Peyer's patch (tissue), 4 donors: ENCODE results near the gene NEUROD6.

Experiments
- CTCF ChIP-seq, 6 experiments: fragments of 450-650 bp in 4 of 6; fragments of 200-600 bp in 2 of 6; sonication (generic) in 1 of 6; IDR thresholded peaks; one replicate each; pipeline ENCODE4 v1.5.1; 2017 to 2019; ENCODE audit warnings: antibody characterized with exemption in 6 of 6, mild to moderate bottlenecking in 3 of 6, moderate library complexity in 1 of 6
- POLR2A ChIP-seq, 2 donors: fragments of 450-650 bp; IDR thresholded peaks; one replicate each; pipeline ENCODE4 v1.5.1; 2017; ENCODE audit warnings: antibody characterized with exemption in 2 of 2, mild to moderate bottlenecking in 2 of 2, moderate library complexity in 2 of 2

DNA sequence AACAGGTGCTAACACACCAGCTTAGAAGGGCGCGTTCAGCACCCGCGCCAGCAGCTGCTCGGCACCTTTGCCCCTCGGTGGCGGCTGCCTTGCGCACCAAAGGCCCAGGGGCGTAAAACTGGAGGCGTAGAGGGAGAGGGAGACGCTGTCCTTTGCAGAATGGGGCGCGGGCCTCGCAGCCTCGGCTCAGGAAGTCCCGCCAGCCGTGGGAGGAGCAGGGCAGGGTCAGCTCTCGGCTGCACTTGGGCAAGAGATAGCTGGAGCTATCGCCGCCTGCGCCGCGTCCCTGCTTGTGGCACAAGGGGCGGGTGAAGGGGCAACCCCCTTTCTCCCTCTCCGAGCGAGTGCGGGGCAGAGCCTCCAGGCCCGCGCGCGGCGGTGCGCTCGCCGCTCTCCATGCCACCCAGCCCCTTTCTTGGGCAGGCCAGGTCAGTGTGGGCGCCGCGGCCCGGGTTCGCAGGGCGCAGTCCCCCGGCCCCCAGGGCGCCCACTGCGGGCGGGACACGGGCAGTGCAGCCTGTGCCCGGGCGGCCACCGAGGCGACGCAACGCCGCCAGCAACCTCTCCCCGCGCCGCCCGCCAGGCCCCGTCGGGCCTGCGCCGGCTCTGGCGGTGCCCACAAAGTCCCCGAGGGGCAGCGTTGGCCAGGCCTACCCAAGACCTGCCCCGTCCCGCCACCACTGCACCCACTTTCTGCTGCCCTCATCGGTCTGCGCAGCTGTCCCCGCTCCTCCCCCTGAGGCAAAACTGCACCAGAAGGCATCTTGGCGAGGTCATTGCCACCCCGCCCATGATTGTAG is 4.1 kb downstream of the NEUROD6 start:
- TF ChIP-seq POLR2A (IDR thresholded peaks at IDR 0.05), result no peak
- TF ChIP-seq CTCF (IDR thresholded peaks at IDR 0.05), result peak in 3 of 6 experiments; percentile 38 to 43 (median 42)
